Osteoblast (primary cell): ENCODE measurements around the gene DDX10. TPM values are rescaled to one million over a fixed set of nuclear protein-coding genes. Genes with fewer than 3 reads are reported as not detected.

Experiments used
- DNase-seq: peaks from one replicate; pipeline ENCODE4 v3.0.0; 2011; ENCODE audit warnings: low spot score, mixed read lengths; ENCODE audit not compliant: insufficient read length; ENCODE audit errors: missing footprints
- H2AFZ ChIP-seq: 2 replicates; pipeline ENCODE4 v1.6.0; 2011; ENCODE audit warnings: mild to moderate bottlenecking, low read length
- H3K27ac ChIP-seq: 2 replicates; pipeline ENCODE4 v1.5.1; 2011; ENCODE audit warnings: mild to moderate bottlenecking, low read depth, low read length, moderate library complexity
- H3K27me3 ChIP-seq: 2 replicates; pipeline ENCODE4 v1.6.0; 2012; ENCODE audit warnings: mild to moderate bottlenecking, control low read depth, inconsistent platforms, low read length, moderate library complexity; ENCODE audit not compliant: insufficient read depth
- H3K36me3 ChIP-seq: 2 replicates; pipeline ENCODE4 v1.5.1; 2011; ENCODE audit warnings: mild to moderate bottlenecking, low read length, control low read depth, moderate library complexity; ENCODE audit not compliant: insufficient read depth
- H3K4me1 ChIP-seq: 2 replicates; pipeline ENCODE4 v1.5.1; 2011; ENCODE audit warnings: mild to moderate bottlenecking, low read length, control low read depth, moderate library complexity; ENCODE audit not compliant: insufficient read depth
- H3K4me2 ChIP-seq: 2 replicates; pipeline ENCODE4 v1.6.0; 2011; ENCODE audit warnings: mild to moderate bottlenecking, low read length; ENCODE audit not compliant: insufficient read depth
- H3K4me3 ChIP-seq: fragments of 200-600 bp; sonication (generic); 3 replicates; pipeline ENCODE4 v1.5.1; 2012; ENCODE audit warnings: mild to moderate bottlenecking, low read length, inconsistent platforms; ENCODE audit not compliant: insufficient read depth
- H3K79me2 ChIP-seq: 2 replicates; pipeline ENCODE4 v1.6.0; 2012; ENCODE audit warnings: mild to moderate bottlenecking, low read length, control low read depth, inconsistent platforms; ENCODE audit not compliant: insufficient read depth
- H3K9me3 ChIP-seq: 2 replicates; pipeline ENCODE4 v1.5.1; 2011; ENCODE audit warnings: low read depth, low read length, control low read depth
- H4K20me1 ChIP-seq: 2 replicates; pipeline ENCODE4 v1.6.0; 2012; ENCODE audit warnings: mild to moderate bottlenecking, low read length, control low read depth; ENCODE audit not compliant: insufficient read depth
- total RNA-seq: library from RNA; depleted of rRNA; stranded (reverse); fragments of >200 nt; gene quantifications from 2 replicates; pipeline ENCODE4 v1.2.3, GENCODE V29; 2012
- TF ChIP-seq, protein P1 (sequence below): IDR thresholded peaks from 2 replicates; pipeline ENCODE4 v1.5.1; 2011; ENCODE audit warnings: mild to moderate bottlenecking, low read depth, low read length, moderate library complexity; ENCODE audit errors: extremely low read depth

DDX10 gene
- total RNA-seq, 1 donor, result 16.6 TPM

DNA sequence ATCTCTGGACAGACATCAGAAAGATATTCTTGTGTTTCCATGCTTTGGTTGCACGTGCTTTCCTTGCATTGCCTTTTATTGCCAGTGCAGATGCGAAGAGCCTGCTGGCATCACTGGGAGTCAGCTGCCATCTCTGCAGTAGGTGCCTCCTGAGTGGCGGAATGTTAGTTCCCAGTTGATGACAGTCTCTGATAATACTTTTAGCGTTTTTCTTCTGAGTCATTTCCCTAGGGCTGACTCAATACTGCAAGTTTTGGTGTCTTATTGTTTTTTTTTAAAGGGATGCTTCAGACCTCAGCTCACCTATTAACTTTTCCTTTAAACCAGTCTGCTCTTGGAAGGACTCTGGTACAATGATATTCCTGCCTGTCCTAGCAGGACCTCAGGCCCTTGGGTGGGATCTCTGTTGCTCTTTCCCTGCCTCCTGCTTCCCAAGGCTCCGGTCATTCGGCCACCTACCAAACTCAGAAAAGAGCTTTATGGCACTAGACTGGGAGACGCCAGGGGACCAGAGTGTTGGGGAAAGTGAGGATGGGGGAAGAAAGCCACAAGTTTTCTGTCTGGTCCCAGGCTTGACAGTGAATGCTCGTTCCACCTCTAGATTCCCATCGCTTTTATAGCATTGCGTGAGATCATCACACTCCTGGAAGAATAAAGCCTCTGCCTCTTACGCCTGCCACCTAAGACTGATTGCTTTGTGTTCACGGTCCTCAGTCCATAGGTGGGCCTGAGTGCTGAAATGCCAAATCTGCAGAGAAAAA lies 308.7 kb downstream of the DDX10 start:
- H3K27me3 ChIP-seq, result no peaks in the 10 kb centered on the region
- TF ChIP-seq, protein P1, sequence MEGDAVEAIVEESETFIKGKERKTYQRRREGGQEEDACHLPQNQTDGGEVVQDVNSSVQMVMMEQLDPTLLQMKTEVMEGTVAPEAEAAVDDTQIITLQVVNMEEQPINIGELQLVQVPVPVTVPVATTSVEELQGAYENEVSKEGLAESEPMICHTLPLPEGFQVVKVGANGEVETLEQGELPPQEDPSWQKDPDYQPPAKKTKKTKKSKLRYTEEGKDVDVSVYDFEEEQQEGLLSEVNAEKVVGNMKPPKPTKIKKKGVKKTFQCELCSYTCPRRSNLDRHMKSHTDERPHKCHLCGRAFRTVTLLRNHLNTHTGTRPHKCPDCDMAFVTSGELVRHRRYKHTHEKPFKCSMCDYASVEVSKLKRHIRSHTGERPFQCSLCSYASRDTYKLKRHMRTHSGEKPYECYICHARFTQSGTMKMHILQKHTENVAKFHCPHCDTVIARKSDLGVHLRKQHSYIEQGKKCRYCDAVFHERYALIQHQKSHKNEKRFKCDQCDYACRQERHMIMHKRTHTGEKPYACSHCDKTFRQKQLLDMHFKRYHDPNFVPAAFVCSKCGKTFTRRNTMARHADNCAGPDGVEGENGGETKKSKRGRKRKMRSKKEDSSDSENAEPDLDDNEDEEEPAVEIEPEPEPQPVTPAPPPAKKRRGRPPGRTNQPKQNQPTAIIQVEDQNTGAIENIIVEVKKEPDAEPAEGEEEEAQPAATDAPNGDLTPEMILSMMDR, result no peak
- H4K20me1 ChIP-seq, result no peaks in the 10 kb centered on the region
- peak overlapping the region; percentile 21 for H3K4me2 ChIP-seq
- no peak overlapping the region for H3K4me3 ChIP-seq
- DNase-seq, result peak; percentile 75
- no peaks in the 10 kb centered on the region for H3K36me3 ChIP-seq
- H3K27ac ChIP-seq, result peak overlapping the region; percentile 20
- peak overlapping the region; percentile 7 for H2AFZ ChIP-seq
- H3K9me3 ChIP-seq, result no peaks in the 10 kb centered on the region
- peaks cover 13% of the 10 kb centered on the region for H3K4me1 ChIP-seq
- no peaks in the 10 kb centered on the region for H3K79me2 ChIP-seq

DNA sequence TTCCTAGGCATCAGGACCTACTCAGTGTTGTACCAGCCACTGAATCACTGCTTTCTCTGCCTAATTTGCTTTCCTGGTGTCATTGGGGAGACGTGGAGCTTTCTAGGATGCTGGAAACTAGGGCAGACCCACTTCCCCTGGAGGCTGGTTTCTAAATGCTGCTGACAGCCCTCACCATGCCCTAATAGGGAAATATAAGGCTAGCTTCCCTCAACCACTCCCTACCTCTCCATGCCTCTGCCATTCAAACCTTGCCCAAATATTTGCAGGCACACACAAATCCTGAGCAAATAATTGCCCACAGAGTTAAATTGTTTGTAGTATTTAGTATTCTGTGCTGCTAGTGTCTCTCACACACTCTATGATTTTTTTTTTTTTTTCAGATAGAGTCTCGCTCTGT lies 310.2 kb downstream of the DDX10 start:
- Histone ChIP-seq H2AFZ (no peak overlapping the region), H3K27me3 (no peaks in the 10 kb centered on the region), H3K4me3 (no peak overlapping the region), H3K4me1 (peaks cover 13% of the 10 kb centered on the region), H3K9me3 (no peaks in the 10 kb centered on the region), H3K36me3 (no peaks in the 10 kb centered on the region), H3K79me2 (no peaks in the 10 kb centered on the region), H3K27ac (no peak overlapping the region), H3K4me2 (no peak overlapping the region), H4K20me1 (no peaks in the 10 kb centered on the region)
- TF ChIP-seq, protein P1, result no peak
- DNase-seq, result no peak

DNA sequence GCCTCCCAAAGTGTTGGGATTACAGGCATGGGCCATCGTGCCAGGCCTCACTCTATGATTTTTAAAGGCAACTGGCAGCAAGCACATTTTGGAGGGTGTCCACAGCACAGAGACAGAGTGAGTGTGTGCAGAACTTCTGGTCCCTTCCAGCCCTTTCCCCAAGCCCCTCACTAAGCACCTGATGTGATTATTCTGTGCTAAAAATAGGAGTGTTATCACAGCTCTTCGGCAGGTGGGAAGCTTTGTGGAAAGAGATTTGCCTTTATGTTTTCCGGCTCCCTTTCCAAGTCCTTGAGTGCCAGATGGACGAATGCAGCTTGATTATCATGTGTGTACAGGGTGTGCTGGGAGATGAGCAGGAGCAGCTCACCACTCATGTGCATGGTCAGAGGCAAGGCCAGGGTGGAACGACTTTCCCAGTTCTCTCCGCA lies 310.8 kb downstream of the DDX10 start:
- Histone ChIP-seq H3K4me3 (no peak overlapping the region), H3K27me3 (no peaks in the 10 kb centered on the region), H4K20me1 (no peaks in the 10 kb centered on the region), H3K4me1 (peaks cover 13% of the 10 kb centered on the region), H3K9me3 (no peaks in the 10 kb centered on the region), H2AFZ (no peak overlapping the region), H3K4me2 (no peak overlapping the region), H3K36me3 (no peaks in the 10 kb centered on the region), H3K27ac (no peak overlapping the region), H3K79me2 (no peaks in the 10 kb centered on the region)
- TF ChIP-seq, protein P1, result no peak
- no peak for DNase-seq

DNA sequence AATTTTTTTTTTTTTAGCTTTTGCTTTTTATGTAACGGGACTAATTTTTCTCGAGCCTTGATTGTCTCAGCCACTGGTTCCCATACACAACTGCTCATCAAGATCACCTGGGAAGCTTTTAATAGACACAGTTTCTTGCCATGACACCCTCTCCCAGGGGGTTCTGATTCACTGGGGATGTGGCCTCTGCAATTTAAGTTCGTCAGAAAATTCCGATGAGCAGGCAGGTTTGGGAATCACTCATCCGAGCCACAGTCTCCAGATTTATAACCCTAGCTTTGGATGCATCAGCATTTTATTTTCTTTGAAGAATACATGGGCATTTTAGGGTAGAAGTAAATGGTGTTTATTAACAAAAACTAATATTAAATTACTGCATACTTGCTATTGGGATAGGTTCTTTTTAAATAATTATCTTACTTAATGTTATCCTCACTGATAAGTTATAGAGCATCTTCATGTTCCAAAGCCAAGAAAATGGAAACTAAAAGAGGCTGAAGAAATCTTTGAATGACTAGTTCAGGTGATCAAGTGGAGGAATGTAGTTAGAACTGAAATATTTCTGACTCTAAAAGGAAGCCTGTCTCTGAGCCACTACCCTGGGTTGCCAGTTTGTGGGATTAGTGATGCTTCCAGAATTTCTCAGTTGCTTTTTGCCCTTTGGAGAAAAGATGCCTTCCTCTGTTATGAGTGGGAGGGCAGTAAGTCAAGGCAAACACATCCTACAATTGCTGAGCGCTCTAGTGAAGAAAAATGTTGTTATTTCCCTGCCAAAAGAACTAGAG lies 319.0 kb downstream of the DDX10 start:
- Histone ChIP-seq H3K79me2 (no peaks in the 10 kb centered on the region), H3K27ac (peak overlapping the region; percentile 59), H3K4me1 (peaks cover 30% of the 10 kb centered on the region), H3K4me2 (peak overlapping the region; percentile 2), H3K4me3 (no peak overlapping the region), H2AFZ (no peak overlapping the region), H4K20me1 (no peaks in the 10 kb centered on the region), H3K9me3 (no peaks in the 10 kb centered on the region), H3K36me3 (no peaks in the 10 kb centered on the region), H3K27me3 (no peaks in the 10 kb centered on the region)
- DNase-seq, result peak; percentile 58
- TF ChIP-seq, protein P1, result no peak
